Measurements from ENCODE around the gene MOV10L1.
A peak's percentile ranks its signal among the peaks of the same experiment; 100 is the strongest.
"Not testable (repeated sequence)": the region's sequence is repeated elsewhere in the genome, so short reads cannot be mapped to it uniquely, and the experiment has no call there.

Gene MOV10L1

DNA sequence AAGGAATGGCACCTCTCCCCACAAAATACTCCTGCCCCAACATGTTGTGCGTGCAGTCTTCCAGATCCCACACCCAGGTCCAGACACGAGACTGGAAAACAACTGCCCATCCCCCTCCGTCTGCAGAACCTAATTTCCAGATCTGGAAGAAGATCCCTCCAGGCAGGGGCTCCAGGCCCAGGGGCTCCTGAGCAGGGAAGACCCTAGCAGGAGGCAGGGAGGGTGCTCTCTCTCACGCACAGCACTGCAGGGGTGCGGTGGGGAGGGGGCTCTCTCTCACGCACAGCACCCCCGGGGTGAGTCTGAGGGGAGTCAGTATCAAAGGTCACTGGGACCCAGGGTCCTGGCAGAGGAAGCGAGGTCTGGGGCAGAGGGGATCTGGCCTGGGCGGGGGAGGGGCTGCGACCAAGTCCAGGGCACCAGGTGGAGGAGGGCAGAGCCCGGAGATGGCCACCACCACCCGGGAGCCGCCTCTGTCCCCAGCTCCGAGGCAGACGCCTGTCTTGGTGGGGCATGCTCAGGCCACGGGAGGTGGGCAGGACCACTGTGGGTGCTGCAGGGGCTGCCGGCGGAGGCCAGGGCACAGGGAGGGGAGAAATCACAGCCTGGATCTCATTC is 6.2 kb upstream of the MOV10L1 start:
- no peak overlapping the region for H3K9ac ChIP-seq (ENCODE audit: low read length)
- no peak overlapping the region for H3K4me3 ChIP-seq (ENCODE audit: low read length)

DNA sequence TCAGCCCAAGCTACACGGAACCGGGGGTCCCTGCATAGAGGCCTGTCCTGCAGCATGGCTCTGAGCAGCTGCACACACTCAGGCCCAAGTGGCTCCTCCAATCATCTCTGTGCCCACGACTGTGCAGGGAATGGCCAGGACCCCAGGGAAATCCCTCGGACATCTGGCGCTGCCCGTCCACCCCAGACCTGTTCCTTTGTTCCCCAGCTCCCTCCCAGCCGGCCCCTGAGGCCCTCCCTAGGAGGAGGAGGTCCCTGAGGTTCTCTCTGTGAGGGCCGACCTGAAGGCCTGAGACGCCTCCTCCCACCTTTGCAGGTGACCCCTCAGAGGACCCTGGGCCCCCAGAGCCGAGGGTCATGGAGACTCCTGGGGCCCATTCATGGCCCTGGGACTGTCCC is 5.7 kb upstream of the MOV10L1 start:
- Histone ChIP-seq H3K9me3 (ENCODE audit: control insufficient read depth, low read depth, low read length) (no peaks in the 10 kb centered on the region), H3K27me3 (ENCODE audit: control insufficient read depth, insufficient read depth, low read length) (no peaks in the 10 kb centered on the region), H3K27ac (ENCODE audit: low read length) (no peak overlapping the region), H3K4me3 (ENCODE audit: low read length) (no peak overlapping the region), H3K9ac (ENCODE audit: low read length) (no peak overlapping the region), H3K36me3 (ENCODE audit: control insufficient read depth, low read depth, low read length) (no peaks in the 10 kb centered on the region), H3K4me1 (ENCODE audit: control insufficient read depth, low read depth, low read length) (no peaks in the 10 kb centered on the region)

More for the DNA sequence above, 6.2 kb upstream of the MOV10L1 start:
- Histone ChIP-seq H3K27me3 (ENCODE audit: control insufficient read depth, insufficient read depth, low read length) (no peaks in the 10 kb centered on the region), H3K27ac (ENCODE audit: low read length) (no peak overlapping the region), H3K4me1 (ENCODE audit: control insufficient read depth, low read depth, low read length) (no peaks in the 10 kb centered on the region), H3K36me3 (ENCODE audit: control insufficient read depth, low read depth, low read length) (no peaks in the 10 kb centered on the region), H3K9me3 (ENCODE audit: control insufficient read depth, low read depth, low read length) (no peaks in the 10 kb centered on the region)

DNA sequence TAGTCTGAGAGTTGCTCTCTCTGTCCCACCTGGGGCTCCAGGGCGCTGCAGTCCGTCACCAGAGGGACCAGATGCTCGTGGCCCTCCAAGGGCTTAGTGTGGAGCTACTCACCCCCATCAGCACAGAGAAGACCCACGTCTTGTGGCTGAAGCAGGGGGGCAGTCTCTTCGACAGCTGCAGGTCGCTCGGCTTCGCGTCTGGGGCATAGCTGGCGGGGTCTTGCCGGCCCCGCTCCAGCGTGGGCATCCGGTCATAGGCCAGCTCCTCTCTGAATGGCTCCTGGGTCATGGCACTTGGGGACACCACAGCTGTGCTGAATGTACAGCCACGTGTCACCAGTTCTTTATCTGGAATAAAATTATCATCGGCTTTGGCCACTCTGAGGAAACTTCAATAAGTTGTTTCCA is 5.2 kb upstream of the MOV10L1 start:
- H3K36me3 ChIP-seq (ENCODE audit: control insufficient read depth, low read depth, low read length), result no peaks in the 10 kb centered on the region
- H3K9ac ChIP-seq (ENCODE audit: low read length), result no peak overlapping the region
- no peaks in the 10 kb centered on the region for H3K27me3 ChIP-seq (ENCODE audit: control insufficient read depth, insufficient read depth, low read length)
- no peak overlapping the region for H3K4me3 ChIP-seq (ENCODE audit: low read length)
- H3K4me1 ChIP-seq (ENCODE audit: control insufficient read depth, low read depth, low read length), result no peaks in the 10 kb centered on the region
- H3K9me3 ChIP-seq (ENCODE audit: control insufficient read depth, low read depth, low read length), result no peaks in the 10 kb centered on the region
- no peak overlapping the region for H3K27ac ChIP-seq (ENCODE audit: low read length)

DNA sequence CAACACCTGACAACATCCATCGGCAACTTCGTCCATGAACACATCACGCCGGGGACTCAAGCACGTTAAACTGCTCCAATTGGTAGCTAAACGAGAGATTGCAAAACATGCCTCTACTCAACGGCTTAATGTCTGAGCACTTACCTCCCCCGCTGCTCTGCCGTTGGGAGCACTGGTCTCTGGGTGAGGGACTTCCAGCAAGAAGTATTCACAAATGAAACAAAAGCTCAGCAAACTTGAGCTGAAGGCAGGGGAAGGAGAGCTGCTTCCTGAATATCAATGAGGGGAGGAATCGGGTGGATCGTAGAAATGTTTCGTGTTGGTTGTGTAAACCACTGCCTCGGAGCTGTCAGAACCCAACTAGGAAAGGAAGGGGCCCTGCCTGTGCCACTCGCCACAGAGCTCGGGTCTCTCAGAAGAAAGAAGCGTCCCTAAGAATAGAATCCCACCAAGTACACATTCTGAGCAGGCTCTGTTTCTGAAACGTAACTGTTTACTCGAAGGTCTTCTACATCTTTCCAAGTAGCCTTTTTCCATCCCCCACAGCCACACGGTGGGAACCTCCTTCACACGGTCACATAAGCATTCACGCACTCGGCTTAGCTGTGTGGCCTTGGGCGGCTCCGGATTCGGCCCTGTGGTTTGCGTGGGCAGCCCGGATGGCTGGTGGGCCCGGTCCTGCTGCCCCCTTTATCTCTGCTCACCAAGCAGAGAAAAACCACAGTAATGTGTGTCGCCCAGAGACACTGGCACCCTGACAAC is 4.4 kb upstream of the MOV10L1 start, which contains the start of gene MLC1:
Gene MLC1 (minus strand): TSS at position 216 of the 762 bp plus-strand sequence. CDS start 524 bp downstream, outside the sequence.
- Histone ChIP-seq H3K9me3 (ENCODE audit: control insufficient read depth, low read depth, low read length) (no peaks in the 10 kb centered on the region), H3K27me3 (ENCODE audit: control insufficient read depth, insufficient read depth, low read length) (no peaks in the 10 kb centered on the region), H3K36me3 (ENCODE audit: control insufficient read depth, low read depth, low read length) (no peaks in the 10 kb centered on the region), H3K9ac (ENCODE audit: low read length) (no peak within 1 kb of the TSS), H3K4me1 (ENCODE audit: control insufficient read depth, low read depth, low read length) (no peaks in the 10 kb centered on the region), H3K4me3 (ENCODE audit: low read length) (peak within 1 kb of the TSS; percentile 21), H3K27ac (ENCODE audit: low read length) (no peak within 1 kb of the TSS)

DNA sequence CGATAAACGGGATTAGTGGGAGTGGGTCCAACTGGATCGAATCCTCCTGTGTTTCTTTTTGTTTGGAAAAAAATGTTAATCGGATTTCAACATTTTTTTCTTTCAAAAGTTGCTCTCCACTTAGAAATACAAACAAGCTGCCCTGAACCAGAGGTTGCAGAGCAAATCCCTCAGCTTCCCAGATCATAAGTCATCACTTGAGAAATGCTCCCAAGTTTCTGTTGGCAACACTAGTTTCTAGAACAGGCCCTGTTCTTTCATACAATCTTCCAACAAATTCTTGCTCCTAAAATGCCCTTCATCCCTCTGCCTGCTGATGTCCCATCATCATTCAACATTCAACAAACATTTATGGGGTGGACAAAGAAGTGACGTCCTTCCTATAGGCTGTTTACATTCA is 3.3 kb upstream of the MOV10L1 start:
- Histone ChIP-seq H3K27ac (ENCODE audit: low read length) (no peak overlapping the region), H3K9me3 (ENCODE audit: control insufficient read depth, low read depth, low read length) (no peaks in the 10 kb centered on the region), H3K27me3 (ENCODE audit: control insufficient read depth, insufficient read depth, low read length) (no peaks in the 10 kb centered on the region), H3K4me3 (ENCODE audit: low read length) (no peak overlapping the region), H3K4me1 (ENCODE audit: control insufficient read depth, low read depth, low read length) (no peaks in the 10 kb centered on the region), H3K9ac (ENCODE audit: low read length) (no peak overlapping the region), H3K36me3 (ENCODE audit: control insufficient read depth, low read depth, low read length) (no peaks in the 10 kb centered on the region)

DNA sequence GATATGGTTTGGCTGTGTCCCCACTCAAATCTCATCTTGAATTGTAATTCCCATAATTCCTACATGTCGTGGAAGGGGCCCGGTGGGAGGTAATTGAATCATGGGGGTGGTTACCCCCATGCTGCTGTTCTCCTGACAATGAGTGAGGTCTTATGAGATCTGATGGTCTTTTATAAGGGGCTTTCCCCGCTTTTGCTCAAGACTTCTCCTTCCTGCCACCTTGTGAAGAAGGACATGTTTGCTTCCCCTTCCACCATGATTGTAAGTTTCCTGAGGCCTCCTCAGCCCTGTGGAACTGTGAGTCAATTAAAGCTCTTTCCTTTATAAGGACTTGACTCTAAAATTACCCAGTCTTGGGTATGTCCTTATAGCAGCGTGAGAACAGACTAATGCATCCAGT is 2.8 kb upstream of the MOV10L1 start:
- not testable (repeated sequence) for H3K27me3 ChIP-seq (ENCODE audit: control insufficient read depth, insufficient read depth, low read length); H3K4me1 ChIP-seq (ENCODE audit: control insufficient read depth, low read depth, low read length); H3K36me3 ChIP-seq (ENCODE audit: control insufficient read depth, low read depth, low read length); H3K27ac ChIP-seq (ENCODE audit: low read length); H3K9ac ChIP-seq (ENCODE audit: low read length); H3K4me3 ChIP-seq (ENCODE audit: low read length); H3K9me3 ChIP-seq (ENCODE audit: control insufficient read depth, low read depth, low read length)

DNA sequence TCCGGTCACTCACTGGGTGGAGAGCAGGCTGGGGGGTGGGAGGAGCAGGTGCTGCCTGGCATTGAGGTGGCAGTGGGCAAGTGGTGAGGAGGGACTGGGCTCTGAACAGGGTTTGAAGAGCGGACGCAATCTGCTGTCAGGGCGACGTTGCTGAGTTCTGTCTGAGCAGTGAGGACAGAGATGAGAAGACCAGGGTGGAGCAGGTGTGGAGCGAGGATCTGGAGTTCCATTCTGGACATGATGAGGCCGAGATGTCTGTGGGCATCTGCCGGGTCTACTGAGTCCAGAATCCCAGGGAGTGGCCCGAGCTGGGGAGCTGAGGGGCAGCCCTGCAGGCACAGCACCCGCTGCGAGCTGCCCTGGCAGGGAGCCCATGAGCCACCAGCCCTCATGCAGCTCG is 2.2 kb upstream of the MOV10L1 start:
- H3K4me3 ChIP-seq (ENCODE audit: low read length), result no peak overlapping the region
- H3K9me3 ChIP-seq (ENCODE audit: control insufficient read depth, low read depth, low read length), result no peaks in the 10 kb centered on the region
- no peaks in the 10 kb centered on the region for H3K4me1 ChIP-seq (ENCODE audit: control insufficient read depth, low read depth, low read length)
- no peaks in the 10 kb centered on the region for H3K36me3 ChIP-seq (ENCODE audit: control insufficient read depth, low read depth, low read length)
- no peak overlapping the region for H3K27ac ChIP-seq (ENCODE audit: low read length)
- no peak overlapping the region for H3K9ac ChIP-seq (ENCODE audit: low read length)
- H3K27me3 ChIP-seq (ENCODE audit: control insufficient read depth, insufficient read depth, low read length), result no peaks in the 10 kb centered on the region

DNA sequence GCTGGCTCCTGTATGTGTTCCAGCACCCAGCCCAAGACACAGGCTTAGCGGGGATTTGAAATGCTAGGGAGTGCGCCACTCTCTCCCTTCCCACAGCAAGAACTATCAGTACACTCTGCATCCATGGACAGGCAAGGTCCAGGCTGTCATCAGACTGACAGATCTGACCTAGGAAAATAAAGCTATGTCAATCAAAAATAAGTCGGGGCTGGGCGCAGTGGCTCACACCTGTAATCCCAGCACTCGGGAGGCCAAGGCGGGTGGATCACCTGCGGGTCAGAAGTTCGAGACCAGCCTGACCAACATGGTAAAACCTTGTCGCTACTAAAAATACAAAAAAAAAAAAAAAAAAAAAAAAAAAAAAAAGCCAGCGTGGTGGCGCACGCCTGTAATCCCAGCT is 1.7 kb upstream of the MOV10L1 start:
- Histone ChIP-seq H3K9ac (ENCODE audit: low read length) (no peak overlapping the region), H3K4me3 (ENCODE audit: low read length) (no peak overlapping the region), H3K9me3 (ENCODE audit: control insufficient read depth, low read depth, low read length) (no peaks in the 10 kb centered on the region), H3K4me1 (ENCODE audit: control insufficient read depth, low read depth, low read length) (no peaks in the 10 kb centered on the region), H3K27me3 (ENCODE audit: control insufficient read depth, insufficient read depth, low read length) (no peaks in the 10 kb centered on the region), H3K27ac (ENCODE audit: low read length) (no peak overlapping the region), H3K36me3 (ENCODE audit: control insufficient read depth, low read depth, low read length) (no peaks in the 10 kb centered on the region)

DNA sequence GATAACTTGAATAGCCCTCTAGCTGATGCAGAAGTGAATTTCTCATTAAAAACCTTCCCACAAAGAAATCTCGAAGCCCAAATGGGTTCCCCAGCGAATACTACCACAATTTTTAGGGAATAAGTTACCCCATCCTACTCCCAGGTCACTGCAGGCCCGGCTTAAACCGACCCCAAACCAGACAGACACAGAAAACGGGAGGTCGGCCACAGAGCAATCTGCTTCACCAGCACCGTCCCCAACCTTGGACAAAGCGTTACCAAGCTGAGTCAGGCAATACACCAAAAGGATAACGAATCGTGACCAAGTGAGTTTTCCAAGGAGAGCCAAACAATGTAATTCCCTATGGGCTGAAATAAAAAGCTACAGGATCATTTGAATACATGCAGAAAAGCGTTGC is 575 bp upstream of the MOV10L1 start:
- no peak overlapping the region for H3K27ac ChIP-seq (ENCODE audit: low read length)
- no peak overlapping the region for H3K9ac ChIP-seq (ENCODE audit: low read length)
- H3K4me3 ChIP-seq (ENCODE audit: low read length), result no peak overlapping the region
- H3K9me3 ChIP-seq (ENCODE audit: control insufficient read depth, low read depth, low read length), result no peaks in the 10 kb centered on the region
- H3K27me3 ChIP-seq (ENCODE audit: control insufficient read depth, insufficient read depth, low read length), result no peaks in the 10 kb centered on the region
- no peaks in the 10 kb centered on the region for H3K4me1 ChIP-seq (ENCODE audit: control insufficient read depth, low read depth, low read length)
- H3K36me3 ChIP-seq (ENCODE audit: control insufficient read depth, low read depth, low read length), result no peaks in the 10 kb centered on the region

DNA sequence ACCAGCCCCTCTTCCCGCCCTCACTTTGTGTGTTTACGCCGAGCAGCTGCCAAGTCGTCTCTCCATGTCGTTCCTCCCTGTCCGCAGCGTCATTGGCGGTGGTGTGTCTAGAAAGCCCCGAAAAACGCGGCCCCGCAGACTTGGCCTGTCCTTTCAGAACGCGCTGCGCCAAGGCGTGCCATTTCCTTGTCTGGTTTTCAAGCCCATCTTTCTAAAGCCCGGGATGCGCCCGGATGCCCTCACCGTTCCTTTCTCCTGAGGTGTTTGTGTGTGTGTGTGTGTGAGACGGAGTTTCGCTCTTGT is 557 bp downstream of the MOV10L1 start:
- Histone ChIP-seq H3K4me1 (ENCODE audit: control insufficient read depth, low read depth, low read length) (no peaks in the 10 kb centered on the region), H3K9me3 (ENCODE audit: control insufficient read depth, low read depth, low read length) (no peaks in the 10 kb centered on the region), H3K27ac (ENCODE audit: low read length) (no peak overlapping the region), H3K4me3 (ENCODE audit: low read length) (no peak overlapping the region), H3K27me3 (ENCODE audit: control insufficient read depth, insufficient read depth, low read length) (no peaks in the 10 kb centered on the region), H3K36me3 (ENCODE audit: control insufficient read depth, low read depth, low read length) (no peaks in the 10 kb centered on the region), H3K9ac (ENCODE audit: low read length) (no peak overlapping the region)

DNA sequence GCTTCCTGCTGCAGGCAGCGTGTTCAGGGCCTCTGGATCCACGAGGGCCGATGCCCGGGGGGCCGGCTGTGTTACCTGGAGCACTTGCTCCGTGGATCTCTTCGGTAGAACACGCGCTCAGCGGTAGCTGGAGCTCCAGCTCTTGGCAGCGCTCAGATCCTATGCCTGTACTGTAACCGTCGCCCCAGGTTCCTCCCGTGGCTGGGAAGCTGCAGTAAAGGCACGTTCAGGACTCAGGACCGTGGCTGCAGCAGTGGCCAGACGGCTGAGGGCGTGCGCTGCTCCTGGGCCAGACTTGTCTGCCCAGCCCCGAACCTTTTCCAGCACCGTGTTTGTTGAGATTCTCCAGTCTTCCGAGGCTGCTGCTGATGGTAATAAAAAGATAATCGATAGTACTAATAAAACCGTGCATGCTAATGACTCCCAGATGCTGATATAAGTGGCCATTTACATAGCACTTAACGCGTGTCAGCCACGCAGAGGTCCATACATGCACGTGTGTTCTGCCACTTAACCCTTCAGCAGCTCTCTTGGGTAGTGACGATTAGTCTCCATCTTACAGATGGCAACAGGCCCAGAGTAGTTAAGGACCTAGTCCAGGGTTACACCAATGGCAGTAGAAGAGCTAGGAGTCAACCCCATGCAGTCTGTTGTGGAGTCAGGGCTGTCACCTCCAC is 1.4 kb downstream of the MOV10L1 start:
- H3K9ac ChIP-seq (ENCODE audit: low read length), result no peak overlapping the region
- H3K36me3 ChIP-seq (ENCODE audit: control insufficient read depth, low read depth, low read length), result no peaks in the 10 kb centered on the region
- H3K9me3 ChIP-seq (ENCODE audit: control insufficient read depth, low read depth, low read length), result no peaks in the 10 kb centered on the region
- H3K27ac ChIP-seq (ENCODE audit: low read length), result no peak overlapping the region
- H3K4me3 ChIP-seq (ENCODE audit: low read length), result no peak overlapping the region
- no peaks in the 10 kb centered on the region for H3K27me3 ChIP-seq (ENCODE audit: control insufficient read depth, insufficient read depth, low read length)
- no peaks in the 10 kb centered on the region for H3K4me1 ChIP-seq (ENCODE audit: control insufficient read depth, low read depth, low read length)

DNA sequence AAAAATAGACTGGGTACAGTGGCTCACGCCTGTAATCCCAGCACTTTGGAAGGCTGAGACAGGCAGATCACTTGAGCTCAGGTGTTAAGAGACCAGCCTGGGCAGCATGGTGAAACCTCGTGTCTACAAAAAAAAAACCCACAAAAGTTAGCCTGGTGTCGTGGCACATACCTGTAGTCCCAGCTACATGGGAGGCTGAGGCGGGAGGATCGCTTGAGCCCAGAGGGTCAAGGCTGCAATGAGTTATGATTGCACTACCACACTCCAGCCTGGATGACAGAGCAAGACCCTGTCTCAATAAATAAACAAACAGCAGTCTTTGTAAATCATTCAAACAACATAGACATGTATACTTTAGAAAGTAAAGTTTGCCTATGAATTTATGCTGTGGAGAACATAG is 2.5 kb downstream of the MOV10L1 start:
- H3K9me3 ChIP-seq (ENCODE audit: control insufficient read depth, low read depth, low read length), result no peaks in the 10 kb centered on the region
- no peaks in the 10 kb centered on the region for H3K27me3 ChIP-seq (ENCODE audit: control insufficient read depth, insufficient read depth, low read length)
- no peak overlapping the region for H3K27ac ChIP-seq (ENCODE audit: low read length)
- no peak overlapping the region for H3K4me3 ChIP-seq (ENCODE audit: low read length)
- H3K9ac ChIP-seq (ENCODE audit: low read length), result no peak overlapping the region
- no peaks in the 10 kb centered on the region for H3K36me3 ChIP-seq (ENCODE audit: control insufficient read depth, low read depth, low read length)
- H3K4me1 ChIP-seq (ENCODE audit: control insufficient read depth, low read depth, low read length), result no peaks in the 10 kb centered on the region

All from iPS-18a (cell line).